Epithelial cell of proximal tubule (primary cell): ENCODE measurements around the gene COL11A2. TPM values are rescaled to one million over a fixed set of nuclear protein-coding genes. Genes with fewer than 3 reads are reported as not detected.

Experiments
- DNase-seq: peaks from one replicate; pipeline ENCODE4 v3.0.0-alpha.2; 2011; ENCODE audit warnings: low read depth
- H3K4me3 ChIP-seq: 2 replicates; pipeline ENCODE4 v1.5.1; 2011; ENCODE audit warnings: low read depth, mild to moderate bottlenecking, low read length
- total RNA-seq: library from RNA; depleted of rRNA; stranded (reverse); fragments of >200 nt; gene quantifications from 2 replicates; pipeline ENCODE4 v1.2.3, GENCODE V29; 2015
- TF ChIP-seq, protein P1 (sequence below): conservative IDR thresholded peaks from 2 replicates; pipeline ENCODE4 v1.5.1; 2012; ENCODE audit warnings: low read depth, mild to moderate bottlenecking, low read length

COL11A2 gene
- total RNA-seq, 1 donor from 2014 or later, result 0.06 TPM

- TF ChIP-seq, protein P1, sequence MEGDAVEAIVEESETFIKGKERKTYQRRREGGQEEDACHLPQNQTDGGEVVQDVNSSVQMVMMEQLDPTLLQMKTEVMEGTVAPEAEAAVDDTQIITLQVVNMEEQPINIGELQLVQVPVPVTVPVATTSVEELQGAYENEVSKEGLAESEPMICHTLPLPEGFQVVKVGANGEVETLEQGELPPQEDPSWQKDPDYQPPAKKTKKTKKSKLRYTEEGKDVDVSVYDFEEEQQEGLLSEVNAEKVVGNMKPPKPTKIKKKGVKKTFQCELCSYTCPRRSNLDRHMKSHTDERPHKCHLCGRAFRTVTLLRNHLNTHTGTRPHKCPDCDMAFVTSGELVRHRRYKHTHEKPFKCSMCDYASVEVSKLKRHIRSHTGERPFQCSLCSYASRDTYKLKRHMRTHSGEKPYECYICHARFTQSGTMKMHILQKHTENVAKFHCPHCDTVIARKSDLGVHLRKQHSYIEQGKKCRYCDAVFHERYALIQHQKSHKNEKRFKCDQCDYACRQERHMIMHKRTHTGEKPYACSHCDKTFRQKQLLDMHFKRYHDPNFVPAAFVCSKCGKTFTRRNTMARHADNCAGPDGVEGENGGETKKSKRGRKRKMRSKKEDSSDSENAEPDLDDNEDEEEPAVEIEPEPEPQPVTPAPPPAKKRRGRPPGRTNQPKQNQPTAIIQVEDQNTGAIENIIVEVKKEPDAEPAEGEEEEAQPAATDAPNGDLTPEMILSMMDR, result peak; percentile 85
- no peak for DNase-seq
These were observed 44.2 kb downstream of the COL11A2 start for GRCh38 chr6:33147807-33148666.

DNA sequence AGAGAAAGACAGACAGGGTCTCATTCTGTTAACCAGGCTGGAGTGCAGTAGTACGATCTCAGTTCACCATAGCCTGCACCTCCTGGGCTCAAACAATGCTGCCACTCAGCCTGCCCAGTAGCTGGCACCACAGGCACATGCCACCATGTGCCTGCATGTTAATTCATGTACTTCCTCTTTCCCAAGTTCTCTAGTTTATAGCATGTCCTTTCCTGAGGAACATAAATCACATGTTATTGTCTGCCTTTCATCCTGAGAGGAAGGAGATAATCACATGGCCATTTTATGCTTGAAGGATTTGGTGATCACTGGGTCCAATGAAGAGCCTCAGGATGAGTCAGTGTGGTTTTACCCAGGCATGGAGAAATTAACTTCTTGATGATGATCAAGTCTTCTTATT is 47.9 kb downstream of the COL11A2 start:
- DNase-seq, result peak; percentile 66
- H3K4me3 ChIP-seq, result no peak overlapping the region
- TF ChIP-seq, protein P1, result peak; percentile 3

More at GRCh38 chr6:33147807-33148666, 44.2 kb downstream of the COL11A2 start:
- H3K4me3 ChIP-seq, result no peak overlapping the region

- no peak overlapping the region for H3K4me3 ChIP-seq
- TF ChIP-seq, protein P1, result no peak
- no peak for DNase-seq
These were observed 49.0 kb downstream of the COL11A2 start for GRCh38 chr6:33143113-33143770.

- no peak overlapping the region for H3K4me3 ChIP-seq
- TF ChIP-seq, protein P1, result no peak
- DNase-seq, result no peak
These were observed 49.7 kb downstream of the COL11A2 start for GRCh38 chr6:33142501-33143070.

- TF ChIP-seq, protein P1, result no peak
- no peak for DNase-seq
- no peak overlapping the region for H3K4me3 ChIP-seq
These were observed 51.7 kb downstream of the COL11A2 start for GRCh38 chr6:33140556-33140955.

DNA sequence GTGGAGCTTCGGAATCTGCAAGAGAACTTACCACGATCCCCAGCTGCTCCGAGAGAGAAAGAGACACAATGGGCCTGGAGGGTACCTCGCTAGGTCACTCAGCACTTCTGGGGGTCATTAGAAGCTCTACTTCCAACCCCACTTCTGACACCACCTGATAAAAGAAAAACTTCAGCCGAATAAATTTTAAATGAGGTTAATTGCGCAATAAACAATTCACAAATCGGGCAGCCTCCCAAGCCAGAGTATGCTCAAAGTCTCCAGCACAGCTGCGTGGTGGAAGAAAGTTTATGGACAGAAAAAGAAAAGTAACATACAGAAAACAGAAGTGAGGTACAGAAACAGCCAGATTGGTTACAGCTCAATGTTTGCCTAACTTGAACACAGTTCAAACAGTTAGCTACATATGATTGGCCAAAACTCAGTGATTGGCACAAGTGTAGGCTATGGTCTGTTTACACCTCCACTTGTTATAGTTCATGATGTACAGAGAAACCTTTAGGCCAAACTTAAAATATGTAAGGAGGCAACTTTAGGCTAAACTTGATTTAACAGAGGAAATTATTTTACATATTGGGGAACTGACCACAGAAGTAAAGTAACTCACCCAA is 52.6 kb downstream of the COL11A2 start:
- no peak for DNase-seq
- TF ChIP-seq, protein P1, result no peak
- no peak overlapping the region for H3K4me3 ChIP-seq
